ENCODE data around the gene ZNF343. TPM values are rescaled to one million over a fixed set of nuclear protein-coding genes. Genes with fewer than 3 reads are reported as not detected.

Gene ZNF343
- total and polyA plus RNA-seq, 8 donors, result 0.58 to 14.3 (median 4.4) TPM

DNA sequence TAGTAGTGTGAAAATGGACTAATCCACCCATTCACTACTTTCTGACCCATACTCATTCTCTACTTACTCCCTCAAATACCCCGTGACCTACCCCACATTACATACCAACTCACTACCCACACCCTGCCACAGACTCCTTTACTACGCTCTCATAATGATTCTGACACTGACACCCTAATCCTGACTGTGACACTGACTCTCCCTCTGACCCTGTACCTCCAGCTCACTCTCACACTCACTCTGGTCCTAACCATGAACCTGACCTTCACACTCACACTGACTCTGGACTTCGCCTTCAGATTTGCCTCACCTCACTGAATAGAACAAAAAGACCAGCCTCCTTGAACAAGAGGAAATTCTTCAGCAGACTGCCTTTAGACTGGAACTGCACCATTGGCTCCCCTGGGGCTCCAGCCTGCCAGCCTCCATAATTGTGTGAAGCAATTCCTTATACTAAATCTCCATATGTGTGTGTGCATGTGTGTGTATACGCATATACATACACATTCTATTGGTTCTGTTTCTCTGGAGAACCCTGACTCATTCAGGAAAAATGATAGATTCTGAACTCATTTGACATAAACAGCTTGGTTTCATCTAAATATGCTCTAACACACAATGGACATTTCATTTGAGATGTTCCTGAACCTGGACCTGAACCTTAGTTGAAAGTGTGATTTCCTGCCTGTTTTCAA lies 10.5 kb upstream of the ZNF343 start:
- intact Hi-C loops (cut with DNase I; ENCODE audit: low total_unique reads), result no loop called here
- no peaks in the 10 kb centered on the region for H3K9me3 ChIP-seq
- DNase-seq, result no peak
- 86 to 96% (median 95%) methylated on average over 4 of the region's 4 CpGs for WGBS, 5 donors
- H3K27ac ChIP-seq, result no peak overlapping the region
- no peak overlapping the region for H3K4me3 ChIP-seq
- peaks cover 0 to 4% (median 0%) of the 10 kb centered on the region in 3 donors for H3K27me3 ChIP-seq
- no peaks in the 10 kb centered on the region for H3K36me3 ChIP-seq
- H3K4me1 ChIP-seq, result peaks cover 0 to 24% (median 5%) of the 10 kb centered on the region in 4 donors
- TF ChIP-seq, protein P1, sequence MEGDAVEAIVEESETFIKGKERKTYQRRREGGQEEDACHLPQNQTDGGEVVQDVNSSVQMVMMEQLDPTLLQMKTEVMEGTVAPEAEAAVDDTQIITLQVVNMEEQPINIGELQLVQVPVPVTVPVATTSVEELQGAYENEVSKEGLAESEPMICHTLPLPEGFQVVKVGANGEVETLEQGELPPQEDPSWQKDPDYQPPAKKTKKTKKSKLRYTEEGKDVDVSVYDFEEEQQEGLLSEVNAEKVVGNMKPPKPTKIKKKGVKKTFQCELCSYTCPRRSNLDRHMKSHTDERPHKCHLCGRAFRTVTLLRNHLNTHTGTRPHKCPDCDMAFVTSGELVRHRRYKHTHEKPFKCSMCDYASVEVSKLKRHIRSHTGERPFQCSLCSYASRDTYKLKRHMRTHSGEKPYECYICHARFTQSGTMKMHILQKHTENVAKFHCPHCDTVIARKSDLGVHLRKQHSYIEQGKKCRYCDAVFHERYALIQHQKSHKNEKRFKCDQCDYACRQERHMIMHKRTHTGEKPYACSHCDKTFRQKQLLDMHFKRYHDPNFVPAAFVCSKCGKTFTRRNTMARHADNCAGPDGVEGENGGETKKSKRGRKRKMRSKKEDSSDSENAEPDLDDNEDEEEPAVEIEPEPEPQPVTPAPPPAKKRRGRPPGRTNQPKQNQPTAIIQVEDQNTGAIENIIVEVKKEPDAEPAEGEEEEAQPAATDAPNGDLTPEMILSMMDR (IDR thresholded peaks at IDR 0.05), result no peak
- TF ChIP-seq POLR2A (IDR thresholded peaks at IDR 0.05) (no peak), EP300 (IDR thresholded peaks at IDR 0.05) (no peak), POLR2AphosphoS5 (IDR thresholded peaks at IDR 0.05) (no peak)

DNA sequence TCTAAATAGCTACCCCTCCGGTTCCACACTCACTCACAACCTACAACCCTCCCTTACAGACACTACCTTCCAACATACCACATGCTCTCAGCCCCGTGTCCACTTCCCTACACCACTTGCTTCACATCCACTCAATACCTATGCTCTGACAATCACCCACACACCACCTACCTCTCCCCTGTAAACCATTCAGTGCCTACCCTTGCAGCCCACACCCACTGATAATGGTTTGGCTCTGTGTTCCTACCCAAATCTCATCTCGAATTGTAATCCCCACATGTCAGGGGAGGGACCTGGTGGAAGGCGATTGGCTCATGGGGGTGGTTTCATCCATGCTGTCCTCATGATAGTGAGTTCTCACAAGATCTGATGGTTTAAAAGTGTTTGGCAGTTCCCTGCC lies 9.8 kb upstream of the ZNF343 start:
- 59 to 73% (median 67%) methylated on average over 4 of the region's 4 CpGs for WGBS, 5 donors
- intact Hi-C loops (cut with DNase I; ENCODE audit: low total_unique reads), result no loop called here

DNA sequence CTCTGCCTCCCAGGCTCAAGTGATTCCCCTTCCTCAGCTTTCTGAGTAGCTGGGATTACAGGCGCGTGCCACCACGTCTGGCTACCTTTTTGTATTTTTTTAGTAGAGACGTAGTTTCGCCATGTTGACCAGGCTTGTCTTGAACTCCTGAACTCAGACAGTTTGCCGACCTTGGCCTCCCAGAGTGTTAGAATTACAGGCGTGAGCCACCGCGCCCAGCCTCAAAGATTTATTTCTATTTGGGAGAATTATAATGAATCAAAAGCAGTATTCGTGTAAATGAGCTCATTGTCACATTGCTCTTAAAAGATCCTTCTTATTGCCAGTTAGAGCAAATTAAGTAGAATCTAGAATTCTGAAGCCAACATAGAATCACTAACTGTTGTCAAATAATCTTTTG lies 9.4 kb upstream of the ZNF343 start:
- Histone ChIP-seq H3K36me3 (no peaks in the 10 kb centered on the region), H3K27ac (no peak overlapping the region), H3K27me3 (peaks cover 0 to 4% (median 0%) of the 10 kb centered on the region in 3 donors), H3K4me1 (peaks cover 0 to 16% (median 0%) of the 10 kb centered on the region in 4 donors), H3K9me3 (no peaks in the 10 kb centered on the region), H3K4me3 (no peak overlapping the region)
- 78 to 84% (median 81%) methylated on average over 10 of the region's 10 CpGs for WGBS, 5 donors
- no peak for TF ChIP-seq EP300 (IDR thresholded peaks at IDR 0.05)
- TF ChIP-seq POLR2AphosphoS5 (IDR thresholded peaks at IDR 0.05), result no peak
- TF ChIP-seq, protein P1 (IDR thresholded peaks at IDR 0.05), result no peak
- TF ChIP-seq POLR2A (IDR thresholded peaks at IDR 0.05), result no peak
- DNase-seq, result no peak
- intact Hi-C loops (cut with DNase I; ENCODE audit: low total_unique reads), result no loop called here

More for the DNA sequence above, 9.8 kb upstream of the ZNF343 start:
- Histone ChIP-seq H3K36me3 (no peaks in the 10 kb centered on the region), H3K4me3 (no peak overlapping the region), H3K27ac (no peak overlapping the region), H3K9me3 (no peaks in the 10 kb centered on the region), H3K4me1 (peaks cover 0 to 17% (median 0%) of the 10 kb centered on the region in 4 donors), H3K27me3 (peaks cover 0 to 4% (median 0%) of the 10 kb centered on the region in 3 donors)
- TF ChIP-seq EP300 (IDR thresholded peaks at IDR 0.05) (no peak), POLR2AphosphoS5 (IDR thresholded peaks at IDR 0.05) (no peak), POLR2A (IDR thresholded peaks at IDR 0.05) (no peak)
- TF ChIP-seq, protein P1 (IDR thresholded peaks at IDR 0.05), result no peak
- no peak for DNase-seq

DNA sequence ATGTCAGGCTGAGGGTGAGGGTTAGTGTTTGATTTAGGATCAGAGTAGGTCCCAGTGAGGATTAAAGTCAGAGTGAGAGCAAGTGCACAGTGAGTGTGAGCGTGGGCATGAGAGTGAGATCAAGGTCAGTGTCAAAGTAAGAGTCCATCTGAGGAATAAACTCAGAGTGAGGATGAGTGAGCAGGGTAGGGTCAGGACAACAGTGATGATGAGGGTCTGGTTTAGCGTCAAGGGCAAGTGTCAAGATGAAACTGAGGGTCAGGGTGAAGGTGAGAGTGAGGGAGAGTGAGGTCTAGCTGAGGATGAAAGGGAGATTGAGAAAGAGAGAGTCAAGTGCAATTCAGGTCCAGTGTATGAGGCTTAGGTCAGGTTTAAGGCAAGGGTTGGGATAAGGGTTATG lies 7.7 kb upstream of the ZNF343 start:
- H3K4me3 ChIP-seq, result no peak overlapping the region
- DNase-seq, result no peak
- H3K27ac ChIP-seq, result no peak overlapping the region
- no peak for TF ChIP-seq POLR2AphosphoS5 (IDR thresholded peaks at IDR 0.05)
- no peak for TF ChIP-seq EP300 (IDR thresholded peaks at IDR 0.05)
- TF ChIP-seq, protein P1 (IDR thresholded peaks at IDR 0.05), result no peak
- no peak for TF ChIP-seq POLR2A (IDR thresholded peaks at IDR 0.05)
- intact Hi-C loops (cut with DNase I; ENCODE audit: low total_unique reads), result no loop called here
- H3K9me3 ChIP-seq, result no peaks in the 10 kb centered on the region
- peaks cover 0 to 4% (median 0%) of the 10 kb centered on the region in 3 donors for H3K27me3 ChIP-seq
- H3K36me3 ChIP-seq, result no peaks in the 10 kb centered on the region
- H3K4me1 ChIP-seq, result peaks cover 0 to under 1% (median 0%) of the 10 kb centered on the region in 4 donors
- WGBS, 5 donors, result 70 to 84% (median 75%) methylated on average over 2 of the region's 2 CpGs
